SKM-1 (cell line): Measurements from ENCODE around the gene ABHD16A.

ENCODE experiments used
- DNase-seq: peaks from one replicate; lab custom pipeline; 2025; ENCODE audit not compliant: unreplicated experiment; lab: John Stamatoyannopoulos, UW

ABHD16A gene

GRCh38 chr6:31663126-31663960, 39.8 kb downstream of the ABHD16A start:
- DNase-seq = no peak

GRCh38 chr6:31662124-31662723, 40.9 kb downstream of the ABHD16A start:
- no peak for DNase-seq

- DNase-seq = no peak
Measured at GRCh38 chr6:31661262-31662123, 41.6 kb downstream of the ABHD16A start.

- peak; percentile 20 for DNase-seq
Measured at GRCh38 chr6:31660381-31661261, 42.5 kb downstream of the ABHD16A start, which contains the start of gene C6orf47. Gene C6orf47, minus strand, starts transcription at chr6:31660778. Its CDS starts 831 bp downstream, at chr6:31659947.

- no peak for DNase-seq
Measured at GRCh38 chr6:31659649-31660380, 43.3 kb downstream of the ABHD16A start.

- no peak for DNase-seq
Measured at GRCh38 chr6:31658983-31659648, 44.0 kb downstream of the ABHD16A start.

GRCh38 chr6:31658158-31658688, 44.9 kb downstream of the ABHD16A start:
- DNase-seq = no peak

- DNase-seq = no peak
Measured at GRCh38 chr6:31657406-31658157, 45.5 kb downstream of the ABHD16A start.

GRCh38 chr6:31655349-31656237, 47.5 kb downstream of the ABHD16A start, which contains the start of gene APOM:
Gene APOM, plus strand, starts transcription at chr6:31655894. Its CDS starts 73 bp downstream, at chr6:31655967.
- DNase-seq = no peak

- no peak for DNase-seq
Measured at GRCh38 chr6:31654574-31655348, 48.4 kb downstream of the ABHD16A start.

- peak; percentile 97 for DNase-seq
Measured at GRCh38 chr6:31652925-31653724, 50.0 kb downstream of the ABHD16A start.

GRCh38 chr6:31651602-31652191, 51.4 kb downstream of the ABHD16A start:
- DNase-seq = peak; percentile 45

GRCh38 chr6:31645325-31645724, 57.8 kb downstream of the ABHD16A start:
- DNase-seq = no peak

GRCh38 chr6:31643818-31644454, 59.2 kb downstream of the ABHD16A start:
- no peak for DNase-seq
